Right lobe of liver (tissue), 6 donors: ENCODE data around the gene WDR20. TPM values are rescaled to one million over a fixed set of nuclear protein-coding genes. Genes with fewer than 3 reads are reported as not detected.

Experiments used
- ATAC-seq, 4 donors: fragments of 200-7000 bp; cut with Tn5 transposase; one replicate each; pipeline ENCODE4 v1.9.1; 2020; ENCODE audit warnings: mild to moderate bottlenecking in 4 of 4, moderate library complexity in 4 of 4
- DNase-seq, 3 donors: peaks; one replicate each; pipeline ENCODE4 v3.0.0-alpha.2; 2020
- H3K27ac ChIP-seq, 3 donors: fragments of 200-600 bp; one replicate each; pipeline ENCODE4 v1.8.0; 2022
- H3K27me3 ChIP-seq, 2 donors: fragments of 200-600 bp; one replicate each; pipeline ENCODE4 v1.8.0; 2022
- H3K36me3 ChIP-seq, 4 donors: fragments of 200-600 bp; sonication (generic) in 1 of 4; one replicate each; pipeline versions ENCODE4 v1.5.1 to v1.8.0; 2017 to 2022; ENCODE audit warnings: control low read depth in 1 of 4
- H3K4me1 ChIP-seq, 4 donors: fragments of 200-600 bp; sonication (generic) in 1 of 4; one replicate each; pipeline versions ENCODE4 v1.5.1 to v1.8.0; 2017 to 2022; ENCODE audit warnings: control low read depth in 1 of 4
- H3K4me3 ChIP-seq, 3 donors: fragments of 200-600 bp; one replicate each; pipeline ENCODE4 v1.8.0; 2022
- H3K9me3 ChIP-seq, 4 donors: fragments of 200-600 bp; sonication (generic) in 1 of 4; one replicate each; pipeline versions ENCODE4 v1.5.1 to v1.8.0; 2017 to 2022; ENCODE audit warnings: control low read depth in 1 of 4
- POLR2A ChIP-seq: fragments of 450-650 bp; IDR thresholded peaks from one replicate; pipeline ENCODE4 v1.6.1; 2017; ENCODE audit warnings: antibody characterized with exemption, mild to moderate bottlenecking
- WGBS: methylation state at CpG from one replicate; pipeline ENCODE4 v1.1.6; 2018; ENCODE audit warnings: low coverage, low lambda C conversion rate; ENCODE audit not compliant: insufficient coverage; ENCODE audit errors: missing lambda C conversion rate; 5-methylcytosine and 5-hydroxymethylcytosine counted together
- intact Hi-C, 2 donors: fragments of 100-400 bp; cut with DNase I; formaldehyde crosslinking; loops; one replicate each; pipeline versions ENCODE4 v1.11.2 to v1.14.1; 2022
- total RNA-seq, 6 experiments: library from RNA; depleted of rRNA in 2 of 6; stranded (reverse); fragments of >200 nt in 2 of 6; fragmentation: NEBNext Ultra II Directional in 3 of 6; extraction: Animal tissue kit (Norgen Biotek cat#: 25700) in 3 of 6; gene quantifications; one replicate each; pipeline versions ENCODE4 v1.1.0 to v1.2.4, GENCODE V29; 2016 to 2023
- TF ChIP-seq, protein P1 (sequence below), 4 donors: fragments of 200-600 bp in 3 of 4; fragments of 450-650 bp in 1 of 4; IDR thresholded peaks; one replicate each; pipeline versions ENCODE4 v1.5.1 to v1.8.0; 2016 to 2022; ENCODE audit warnings: antibody characterized with exemption in 4 of 4, mild to moderate bottlenecking in 2 of 4
- donor health status: DM: no; HTN: yes; CAD: no.
- donor health status: DM: no; HTN: no; CAD: no.
- donor health status: DM: no; HTN: no; CAD: no.
- donor health status: DM: no; HTN: yes; CAD: no.
- donor health status: DM: no; HTN: yes; CAD: no.

The WDR20 gene
- total RNA-seq, 6 experiments from 2014 or later, result 6.3 to 14.7 (median 12.4) TPM

DNA sequence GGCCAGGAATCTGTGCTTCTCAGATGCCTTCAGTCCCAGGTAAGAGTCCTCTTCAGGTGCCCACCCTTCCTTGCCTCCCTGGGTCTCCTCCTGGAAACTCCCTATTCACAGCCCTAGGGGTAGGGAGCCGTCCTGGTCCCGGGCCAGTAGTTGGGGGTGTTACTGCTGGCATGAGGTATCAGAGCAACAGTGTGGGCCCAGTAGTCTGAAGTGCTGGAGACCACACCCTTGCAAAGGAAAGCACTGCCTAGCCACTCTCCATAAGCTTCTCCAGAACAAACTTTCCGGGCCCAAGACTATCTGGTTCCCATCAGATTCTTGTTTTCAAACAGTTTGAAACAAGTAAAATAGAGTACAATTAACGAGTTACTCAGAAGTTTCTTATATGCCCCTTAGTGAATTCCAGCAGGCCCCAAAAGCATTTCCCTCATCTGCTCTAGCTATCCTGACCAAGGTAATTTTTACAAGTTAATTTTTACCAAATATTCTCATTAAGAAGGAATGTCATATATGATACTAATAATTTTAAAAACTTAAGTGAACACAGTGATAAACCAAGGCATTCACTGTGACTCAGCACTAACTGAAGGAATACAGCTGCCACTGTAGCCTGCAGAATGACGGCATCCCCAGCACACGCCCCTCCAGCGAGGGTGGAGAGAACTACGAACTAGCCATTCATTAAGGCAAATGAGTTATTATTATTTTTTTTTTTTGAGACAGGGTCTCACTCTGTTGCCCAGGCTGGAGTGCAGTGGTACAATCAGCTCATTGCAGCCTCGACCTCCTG lies 115.9 kb downstream of the WDR20 start:
- intact Hi-C loops, result no loop called here
- no peaks in the 10 kb centered on the region for H3K9me3 ChIP-seq
- no peaks in the 10 kb centered on the region for H3K27me3 ChIP-seq
- DNase-seq (no peak), ATAC-seq (no peak)
- WGBS, result 60% methylated on average over 6 of the region's 9 CpGs
- H3K36me3 ChIP-seq, result no peaks in the 10 kb centered on the region
- no peak for TF ChIP-seq POLR2A
- TF ChIP-seq, protein P1, sequence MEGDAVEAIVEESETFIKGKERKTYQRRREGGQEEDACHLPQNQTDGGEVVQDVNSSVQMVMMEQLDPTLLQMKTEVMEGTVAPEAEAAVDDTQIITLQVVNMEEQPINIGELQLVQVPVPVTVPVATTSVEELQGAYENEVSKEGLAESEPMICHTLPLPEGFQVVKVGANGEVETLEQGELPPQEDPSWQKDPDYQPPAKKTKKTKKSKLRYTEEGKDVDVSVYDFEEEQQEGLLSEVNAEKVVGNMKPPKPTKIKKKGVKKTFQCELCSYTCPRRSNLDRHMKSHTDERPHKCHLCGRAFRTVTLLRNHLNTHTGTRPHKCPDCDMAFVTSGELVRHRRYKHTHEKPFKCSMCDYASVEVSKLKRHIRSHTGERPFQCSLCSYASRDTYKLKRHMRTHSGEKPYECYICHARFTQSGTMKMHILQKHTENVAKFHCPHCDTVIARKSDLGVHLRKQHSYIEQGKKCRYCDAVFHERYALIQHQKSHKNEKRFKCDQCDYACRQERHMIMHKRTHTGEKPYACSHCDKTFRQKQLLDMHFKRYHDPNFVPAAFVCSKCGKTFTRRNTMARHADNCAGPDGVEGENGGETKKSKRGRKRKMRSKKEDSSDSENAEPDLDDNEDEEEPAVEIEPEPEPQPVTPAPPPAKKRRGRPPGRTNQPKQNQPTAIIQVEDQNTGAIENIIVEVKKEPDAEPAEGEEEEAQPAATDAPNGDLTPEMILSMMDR (IDR thresholded peaks at IDR 0.05), result no peak
- H3K4me1 ChIP-seq, result no peaks in the 10 kb centered on the region
- H3K27ac ChIP-seq, result no peak overlapping the region
- no peak overlapping the region for H3K4me3 ChIP-seq

DNA sequence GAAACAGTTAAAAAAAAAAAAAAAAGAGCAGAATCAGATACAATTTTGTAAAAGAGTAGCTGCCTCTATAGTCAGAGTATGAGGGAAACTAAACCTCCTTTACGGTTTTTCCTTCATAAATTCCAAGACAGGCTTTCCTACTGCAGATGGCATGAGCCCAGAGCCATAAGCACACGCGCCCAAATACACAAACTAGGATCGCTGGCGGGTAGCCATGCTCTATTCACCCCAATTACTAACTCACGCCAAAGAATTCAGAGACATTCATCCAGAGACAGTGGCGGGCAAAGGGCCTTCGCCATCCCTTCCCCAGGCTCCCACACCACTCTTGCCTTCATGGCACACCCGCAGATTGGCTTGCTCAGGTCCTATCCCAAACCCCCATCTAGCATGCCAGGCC lies 117.0 kb downstream of the WDR20 start:
- H3K27me3 ChIP-seq, result no peaks in the 10 kb centered on the region
- ATAC-seq (no peak), DNase-seq (no peak)
- 84% methylated on average over 4 of the region's 9 CpGs for WGBS
- no peaks in the 10 kb centered on the region for H3K9me3 ChIP-seq
- H3K4me1 ChIP-seq, result no peaks in the 10 kb centered on the region
- intact Hi-C loops, result no loop called here
- no peak for TF ChIP-seq POLR2A
- TF ChIP-seq, protein P1 (IDR thresholded peaks at IDR 0.05), result no peak
- H3K4me3 ChIP-seq, result no peak overlapping the region
- no peaks in the 10 kb centered on the region for H3K36me3 ChIP-seq
- H3K27ac ChIP-seq, result no peak overlapping the region

DNA sequence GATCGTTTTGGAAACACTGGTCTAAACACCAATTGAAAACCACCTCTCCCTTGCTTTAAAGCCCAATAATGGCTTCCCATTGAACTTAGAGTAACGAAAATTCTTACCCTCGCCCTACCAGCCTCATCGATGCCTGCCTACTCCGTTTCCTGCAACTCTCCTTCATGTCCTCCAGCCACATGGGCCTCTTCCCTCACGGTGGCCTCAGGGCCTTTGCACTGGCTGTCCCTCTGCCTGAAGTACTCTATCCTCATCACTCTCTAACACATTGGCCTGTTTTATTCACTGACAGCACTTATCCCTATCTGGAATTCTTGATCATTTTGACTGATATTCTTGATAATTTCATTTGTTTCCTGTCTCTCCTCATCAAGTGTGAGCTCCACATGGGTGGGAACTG lies 118.4 kb downstream of the WDR20 start:
- Histone ChIP-seq H3K9me3 (no peaks in the 10 kb centered on the region), H3K4me1 (no peaks in the 10 kb centered on the region), H3K27ac (no peak overlapping the region), H3K27me3 (no peaks in the 10 kb centered on the region), H3K36me3 (no peaks in the 10 kb centered on the region), H3K4me3 (no peak overlapping the region)
- DNase-seq, result no peak
- intact Hi-C loops, result no loop called here
- TF ChIP-seq POLR2A, result no peak
- TF ChIP-seq, protein P1 (IDR thresholded peaks at IDR 0.05), result no peak
- no peak for ATAC-seq
- WGBS, result 89% methylated on average over 6 of the region's 6 CpGs

Other genes starting within 250 kb of the WDR20 start
- gene DYNC1H1, start 175.3 kb upstream of the WDR20 start, total RNA-seq, result 100 to 1,000 TPM; 116 to 261 (median 161) TPM
- 100 to 1,000 TPM; 118 to 672 (median 325) TPM for gene HSP90AA1, start 52.9 kb upstream of the WDR20 start, total RNA-seq
- gene MOK, start 165.3 kb downstream of the WDR20 start, total RNA-seq, result 1 to 10 TPM; 2.7 to 4.7 (median 3.8) TPM
- gene ZNF839, start 179.8 kb downstream of the WDR20 start, total RNA-seq, result 1 to 10 TPM; 3.6 to 8.7 (median 5.9) TPM
- gene CINP, start 223.0 kb downstream of the WDR20 start, total RNA-seq, result 10 to 100 TPM; 15.2 to 32.3 (median 21.0) TPM
- 10 to 100 TPM in 2 of 6 experiments, 1 to 10 TPM in 4; 5.5 to 10.5 (median 9.4) TPM for gene TECPR2, start 223.0 kb downstream of the WDR20 start, total RNA-seq